ENCODE data around the gene BCL2L13.
A peak's percentile ranks its signal among the peaks of the same experiment; 100 is the strongest.
"Not testable (repeated sequence)": the region's sequence is repeated elsewhere in the genome, so short reads cannot be mapped to it uniquely, and the experiment has no call there.

BCL2L13 gene

GRCh38 chr22:17637490-17638181 is 921 bp upstream of the BCL2L13 start:
- DNase-seq (ENCODE audit: low spot score) = no peak

GRCh38 chr22:17638182-17638431 is 450 bp upstream of the BCL2L13 start:
- DNase-seq (ENCODE audit: low spot score) = no peak

- DNase-seq (ENCODE audit: low spot score) = peak; percentile 70
These were observed 737 bp downstream of the BCL2L13 start for GRCh38 chr22:17639247-17639741.

- DNase-seq (ENCODE audit: low spot score) = no peak
These were observed 2.7 kb downstream of the BCL2L13 start for GRCh38 chr22:17641269-17641668.

GRCh38 chr22:17642357-17642756 is 3.8 kb downstream of the BCL2L13 start:
- DNase-seq (ENCODE audit: low spot score) = not testable (repeated sequence)

- DNase-seq (ENCODE audit: low spot score) = no peak
These were observed 8.9 kb downstream of the BCL2L13 start for GRCh38 chr22:17647452-17647851.

- no peak for DNase-seq (ENCODE audit: low spot score)
These were observed 9.4 kb downstream of the BCL2L13 start for GRCh38 chr22:17647991-17648390.

- no peak for DNase-seq (ENCODE audit: low spot score)
These were observed 10.0 kb downstream of the BCL2L13 start for GRCh38 chr22:17648569-17648968.

GRCh38 chr22:17655289-17655688 is 16.7 kb downstream of the BCL2L13 start:
- no peak for DNase-seq (ENCODE audit: low spot score)

GRCh38 chr22:17656870-17657395 is 18.4 kb downstream of the BCL2L13 start:
- no peak for DNase-seq (ENCODE audit: low spot score)

GRCh38 chr22:17664414-17665055 is 26.0 kb downstream of the BCL2L13 start:
- DNase-seq (ENCODE audit: low spot score) = no peak

GRCh38 chr22:17665248-17665647 is 26.7 kb downstream of the BCL2L13 start:
- DNase-seq (ENCODE audit: low spot score) = no peak

- no peak for DNase-seq (ENCODE audit: low spot score)
These were observed 27.3 kb downstream of the BCL2L13 start for GRCh38 chr22:17665854-17666253.

GRCh38 chr22:17671521-17672092 is 33.0 kb downstream of the BCL2L13 start:
- DNase-seq (ENCODE audit: low spot score) = not testable (repeated sequence)

GRCh38 chr22:17672417-17672991 is 33.9 kb downstream of the BCL2L13 start:
- no peak for DNase-seq (ENCODE audit: low spot score)

- DNase-seq (ENCODE audit: low spot score) = no peak
These were observed 35.6 kb downstream of the BCL2L13 start for GRCh38 chr22:17674152-17674551.

- no peak for DNase-seq (ENCODE audit: low spot score)
These were observed 37.0 kb downstream of the BCL2L13 start for GRCh38 chr22:17675584-17675983.

GRCh38 chr22:17678817-17679385 is 40.3 kb downstream of the BCL2L13 start:
- DNase-seq (ENCODE audit: low spot score) = no peak

GRCh38 chr22:17684245-17684644 is 45.7 kb downstream of the BCL2L13 start:
- no peak for DNase-seq (ENCODE audit: low spot score)

GRCh38 chr22:17692841-17693240 is 54.3 kb downstream of the BCL2L13 start:
- DNase-seq (ENCODE audit: low spot score) = no peak

- DNase-seq (ENCODE audit: low spot score) = no peak
These were observed 55.6 kb downstream of the BCL2L13 start for GRCh38 chr22:17694193-17694592.

GRCh38 chr22:17694752-17695151 is 56.2 kb downstream of the BCL2L13 start:
- DNase-seq (ENCODE audit: low spot score) = no peak

- no peak for DNase-seq (ENCODE audit: low spot score)
These were observed 57.4 kb downstream of the BCL2L13 start for GRCh38 chr22:17695986-17696385.

Measured in hepatic stellate cell (primary cell).